ENCODE data around the gene RAB1B.
"Not testable (repeated sequence)": the region's sequence is repeated elsewhere in the genome, so short reads cannot be mapped to it uniquely, and the experiment has no call there.

The RAB1B gene

DNA sequence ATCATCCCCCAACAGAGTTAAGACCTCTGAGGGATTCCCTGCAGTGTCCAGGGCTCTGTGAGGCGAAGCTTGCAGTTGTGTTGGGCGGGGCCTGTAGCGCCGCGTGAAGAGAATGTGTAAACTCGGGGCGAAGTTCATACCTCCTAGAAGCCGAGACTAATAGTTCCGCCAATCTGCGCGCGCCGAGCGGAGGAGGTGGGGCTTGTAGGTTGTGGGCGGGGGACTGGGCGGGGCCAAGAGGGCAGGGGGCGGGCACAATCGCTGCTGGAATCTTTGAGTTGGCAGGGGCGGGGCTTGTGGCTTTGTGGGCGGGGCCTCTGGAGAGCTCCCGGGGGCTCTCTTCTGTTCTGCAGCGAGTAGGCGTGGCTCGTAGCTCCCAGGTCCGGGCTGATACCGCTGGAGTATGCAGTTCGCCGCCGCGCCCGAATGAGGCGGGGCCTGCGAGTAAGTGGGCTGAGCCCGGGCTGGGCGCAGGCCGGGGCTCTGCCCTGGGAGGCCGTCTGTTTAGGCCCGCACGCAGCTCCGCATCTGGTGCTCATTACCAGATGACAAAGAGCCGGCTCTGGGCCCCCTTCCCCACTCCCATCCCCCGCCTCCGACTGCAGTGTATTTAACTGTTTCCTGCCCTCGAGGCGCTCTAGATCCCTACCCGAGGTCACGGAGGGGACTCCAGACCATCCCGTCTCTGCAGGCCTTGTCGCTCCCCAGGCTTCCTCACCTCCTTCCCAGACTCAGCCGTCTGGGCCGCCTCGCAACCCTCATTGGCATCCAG, 44.3 kb downstream of the RAB1B start:
- DNase-seq (ENCODE audit: insufficient read length) (peak; percentile 97), FAIRE-seq (no peak)
- no peak for TF ChIP-seq TAF1 (IDR thresholded peaks at IDR 0.05; ENCODE audit: borderline replicate concordance, low read depth, low read length)
- no peak for TF ChIP-seq POLR2AphosphoS5 (IDR thresholded peaks at IDR 0.05; ENCODE audit: low read depth, low read length)
- TF ChIP-seq POLR2A (IDR thresholded peaks at IDR 0.05; ENCODE audit: low read depth, low read length), result no peak

DNA sequence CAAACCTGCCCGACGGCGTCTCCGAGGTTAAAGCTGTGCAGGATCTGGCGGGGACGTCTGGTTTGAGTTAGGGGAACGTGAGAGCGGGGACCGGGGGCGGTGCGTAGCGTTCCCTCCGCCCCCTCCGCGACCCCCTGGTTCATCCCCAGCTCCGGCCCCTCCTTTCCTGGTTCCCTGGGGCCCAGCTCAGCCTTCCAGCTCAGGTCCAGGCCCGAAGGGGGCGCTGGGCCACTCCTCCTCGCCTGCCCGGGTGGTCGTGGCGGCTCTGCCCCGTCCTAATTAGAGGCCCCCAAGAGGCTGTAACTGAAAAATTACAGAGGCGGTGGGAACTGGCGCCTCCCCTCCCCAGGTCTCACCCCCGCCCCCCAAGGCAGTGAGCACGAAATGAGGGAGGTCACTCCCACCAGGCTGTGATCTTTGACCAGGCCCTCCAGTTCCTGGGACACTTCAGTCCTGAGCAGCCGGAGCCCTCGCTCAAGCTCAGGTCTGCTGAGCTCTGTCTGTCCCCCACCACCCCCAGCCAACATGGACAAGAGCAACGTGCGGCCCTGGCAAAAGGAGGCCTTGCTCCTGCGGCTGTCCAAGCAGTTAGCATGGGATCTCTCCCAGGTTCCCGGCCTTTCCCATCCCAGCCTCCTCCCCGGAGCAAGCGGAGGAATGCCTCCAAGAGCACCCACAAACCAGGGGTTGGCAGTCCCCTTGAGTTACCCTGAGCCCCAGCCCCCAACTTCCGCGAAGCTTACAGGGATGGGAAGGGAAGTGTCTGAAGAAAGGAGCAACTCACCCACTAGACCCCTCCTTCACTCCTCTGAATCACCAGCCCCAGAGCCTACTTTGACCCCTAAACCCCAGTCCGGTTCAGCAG, 45.1 kb downstream of the RAB1B start:
- TF ChIP-seq POLR2AphosphoS5 (IDR thresholded peaks at IDR 0.05; ENCODE audit: low read depth, low read length) (no peak), TAF1 (IDR thresholded peaks at IDR 0.05; ENCODE audit: borderline replicate concordance, low read depth, low read length) (no peak), POLR2A (IDR thresholded peaks at IDR 0.05; ENCODE audit: low read depth, low read length) (no peak)
- DNase-seq (ENCODE audit: insufficient read length) (no peak), FAIRE-seq (no peak)

DNA sequence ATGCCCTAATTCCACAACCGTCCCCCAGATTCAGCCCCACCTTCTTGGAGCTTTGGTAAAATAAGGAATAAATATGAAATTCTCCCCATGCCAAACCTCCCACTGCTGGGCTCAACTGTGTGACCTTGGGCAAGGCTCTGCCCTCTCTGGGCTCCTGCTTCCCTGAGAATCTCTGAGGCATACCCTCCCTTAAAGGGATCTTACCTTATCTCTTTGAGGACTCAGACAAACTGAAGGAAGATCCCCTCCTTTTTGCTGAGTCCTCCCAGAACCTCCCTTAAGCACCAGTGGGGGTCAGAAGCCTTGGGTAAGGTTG, 45.7 kb downstream of the RAB1B start:
- no peak for DNase-seq (ENCODE audit: insufficient read length)
- FAIRE-seq, result no peak
- TF ChIP-seq TAF1 (IDR thresholded peaks at IDR 0.05; ENCODE audit: borderline replicate concordance, low read depth, low read length), result no peak
- no peak for TF ChIP-seq POLR2A (IDR thresholded peaks at IDR 0.05; ENCODE audit: low read depth, low read length)
- TF ChIP-seq POLR2AphosphoS5 (IDR thresholded peaks at IDR 0.05; ENCODE audit: low read depth, low read length), result no peak

DNA sequence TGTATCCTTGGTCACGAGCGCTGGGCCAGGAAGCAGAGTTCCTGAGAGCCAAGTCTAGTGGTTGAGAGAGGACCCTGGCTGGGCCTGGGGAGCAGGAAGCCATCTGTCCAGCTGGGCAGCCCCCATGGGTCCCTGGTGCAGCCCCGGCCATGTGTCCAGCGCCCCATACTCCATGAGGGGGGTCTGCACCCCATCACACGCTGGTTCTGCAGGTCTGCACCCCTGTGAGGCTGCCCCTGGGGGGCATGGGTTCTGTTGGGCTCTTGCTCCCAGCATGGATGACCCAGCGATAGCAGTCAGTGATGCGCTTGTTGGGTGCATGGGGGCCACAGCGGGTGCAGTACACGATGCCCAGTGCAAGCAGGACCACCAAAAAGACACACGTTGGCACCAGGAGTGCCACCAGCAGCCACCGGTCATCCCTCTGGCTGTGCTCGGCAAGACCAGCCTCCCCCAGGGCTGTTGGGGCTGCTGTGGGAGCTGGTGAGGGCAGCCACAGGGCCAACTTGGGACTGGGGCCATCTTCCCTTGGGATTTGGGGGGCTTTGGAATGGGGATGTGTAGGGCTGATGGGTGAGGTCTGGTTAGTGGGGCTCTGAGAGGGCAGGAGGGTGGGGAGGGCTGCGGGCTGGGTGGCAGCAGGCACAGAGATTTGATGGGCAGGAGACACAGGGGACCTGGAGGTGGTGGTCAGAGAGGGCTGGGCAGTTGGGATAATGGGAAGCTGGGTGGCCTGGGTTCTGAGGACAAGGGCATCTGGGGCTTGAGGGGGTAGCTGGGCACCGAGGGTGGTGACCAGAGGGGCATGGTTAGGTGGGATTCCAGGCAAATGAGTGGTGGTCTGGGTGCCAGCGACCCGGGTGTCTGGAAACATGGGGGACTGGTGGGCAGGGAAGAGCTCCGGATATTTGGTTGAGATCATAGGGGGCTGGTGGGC, 46.4 kb downstream of the RAB1B start:
- FAIRE-seq, result no peak
- DNase-seq (ENCODE audit: insufficient read length), result no peak
- no peak for TF ChIP-seq POLR2A (IDR thresholded peaks at IDR 0.05; ENCODE audit: low read depth, low read length)
- no peak for TF ChIP-seq POLR2AphosphoS5 (IDR thresholded peaks at IDR 0.05; ENCODE audit: low read depth, low read length)
- no peak for TF ChIP-seq TAF1 (IDR thresholded peaks at IDR 0.05; ENCODE audit: borderline replicate concordance, low read depth, low read length)

DNA sequence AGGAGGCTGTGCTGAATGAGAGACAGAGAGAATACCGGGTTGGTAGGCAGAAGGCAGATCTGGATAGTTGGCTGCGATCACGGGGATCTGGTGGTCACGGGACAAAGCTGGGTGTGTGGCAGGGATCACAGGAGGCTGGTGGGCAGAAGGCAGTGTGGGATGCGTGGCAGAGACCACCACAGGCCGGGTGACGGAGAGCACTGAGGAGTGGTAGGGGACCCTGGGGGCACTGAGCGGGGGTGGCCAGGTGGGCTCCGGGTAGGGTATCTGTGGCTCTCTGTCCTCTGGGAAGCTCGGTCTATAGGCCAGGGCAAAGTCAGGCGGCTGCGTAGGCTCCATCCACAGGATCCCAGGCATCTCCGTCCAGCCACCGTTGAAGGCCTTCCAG, 47.1 kb downstream of the RAB1B start:
- TF ChIP-seq POLR2AphosphoS5 (IDR thresholded peaks at IDR 0.05; ENCODE audit: low read depth, low read length) (no peak), TAF1 (IDR thresholded peaks at IDR 0.05; ENCODE audit: borderline replicate concordance, low read depth, low read length) (no peak), POLR2A (IDR thresholded peaks at IDR 0.05; ENCODE audit: low read depth, low read length) (no peak)
- DNase-seq (ENCODE audit: insufficient read length), result no peak
- FAIRE-seq, result no peak

DNA sequence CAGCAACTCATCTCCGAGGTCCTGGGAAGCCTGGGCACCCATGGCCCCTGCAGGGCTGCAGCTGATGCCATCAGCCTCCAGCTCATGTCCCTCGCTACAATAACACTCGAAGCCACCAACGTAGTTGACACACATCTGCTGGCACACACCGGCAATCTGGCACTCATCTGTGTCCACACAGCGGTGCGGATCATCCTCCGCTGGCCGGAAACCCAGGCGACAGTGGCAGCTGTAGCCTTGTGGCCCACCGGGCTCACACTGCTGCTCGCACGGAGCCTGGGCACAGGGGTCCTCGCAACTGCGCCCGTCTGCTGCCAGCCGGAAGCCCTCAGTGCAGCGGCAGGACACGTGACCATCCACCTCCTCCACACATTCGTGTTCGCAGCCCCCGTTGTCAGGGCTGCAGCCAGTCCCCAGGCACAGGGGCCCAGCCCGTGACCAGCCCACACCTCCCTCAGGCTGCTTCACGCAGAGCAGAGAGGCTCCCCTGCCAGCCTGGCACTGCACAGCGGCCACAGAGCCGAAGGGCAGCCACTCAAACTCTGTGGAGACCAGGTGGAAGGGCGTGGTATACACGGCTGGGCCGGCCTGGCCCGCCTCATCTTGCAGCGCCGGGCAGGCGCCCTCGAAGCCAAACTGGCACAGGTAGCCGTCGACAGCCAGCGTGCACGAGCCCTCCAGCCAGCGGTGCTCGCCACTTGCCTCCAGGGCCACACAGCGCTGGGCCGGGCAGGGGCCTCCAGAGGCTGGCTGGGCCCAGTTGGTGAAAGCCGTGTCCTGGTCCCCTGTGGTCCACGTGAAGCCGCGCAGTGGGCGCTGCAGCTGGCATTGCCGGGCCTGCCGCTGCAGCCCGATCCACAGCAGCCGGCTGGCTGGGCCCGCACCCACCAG, 47.7 kb downstream of the RAB1B start:
- no peak for DNase-seq (ENCODE audit: insufficient read length)
- FAIRE-seq, result no peak
- TF ChIP-seq POLR2A (IDR thresholded peaks at IDR 0.05; ENCODE audit: low read depth, low read length), result no peak
- TF ChIP-seq TAF1 (IDR thresholded peaks at IDR 0.05; ENCODE audit: borderline replicate concordance, low read depth, low read length), result no peak
- no peak for TF ChIP-seq POLR2AphosphoS5 (IDR thresholded peaks at IDR 0.05; ENCODE audit: low read depth, low read length)

DNA sequence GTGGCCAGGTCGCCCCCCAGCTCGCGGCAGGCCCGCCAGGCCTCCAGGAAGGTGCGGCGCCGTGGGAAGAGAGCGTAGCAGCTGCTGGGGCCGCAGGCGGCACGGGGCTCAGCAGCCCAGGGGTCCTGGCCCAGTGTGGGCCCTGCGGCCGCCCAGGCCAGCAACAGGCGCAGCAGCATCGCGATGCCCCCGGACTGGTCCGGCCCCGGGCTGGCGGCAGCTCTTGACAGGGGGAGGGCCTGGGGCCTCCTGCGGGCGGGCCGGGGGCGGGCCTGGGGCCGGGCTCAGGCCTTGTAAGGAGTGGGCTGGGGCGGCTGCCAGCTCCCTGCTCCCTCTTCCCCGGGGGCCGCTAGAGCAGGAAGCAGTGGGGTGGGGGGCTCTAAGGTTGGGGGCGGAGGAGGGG, 48.4 kb downstream of the RAB1B start, which contains the start of gene CD248:
Gene CD248, minus strand, starts transcription at position 196 of the 403 bp plus-strand sequence. Its CDS starts 17 bp downstream, at position 179.
- FAIRE-seq (no peak), DNase-seq (ENCODE audit: insufficient read length) (no peak)
- no peak for TF ChIP-seq POLR2AphosphoS5 (IDR thresholded peaks at IDR 0.05; ENCODE audit: low read depth, low read length)

DNA sequence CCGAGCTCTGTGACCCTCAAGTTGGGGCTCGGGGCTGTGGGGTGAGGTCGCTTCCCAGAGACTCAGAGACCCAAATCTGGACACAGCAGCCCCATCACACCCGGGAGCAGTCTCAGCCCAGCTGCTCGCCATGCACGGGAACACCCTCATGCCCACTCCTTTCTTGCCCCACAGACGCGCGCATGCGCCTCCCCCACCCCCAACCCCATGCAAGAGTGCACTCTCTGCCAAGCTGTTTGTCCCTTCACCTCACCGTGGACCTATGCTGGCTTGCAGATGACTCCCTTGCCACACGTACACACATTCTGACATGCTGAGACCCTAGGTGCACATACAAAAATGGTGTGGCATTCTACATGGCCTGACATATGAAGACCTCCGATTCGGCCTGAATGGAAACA, 48.9 kb downstream of the RAB1B start:
- FAIRE-seq (no peak), DNase-seq (ENCODE audit: insufficient read length) (no peak)
- TF ChIP-seq POLR2A (IDR thresholded peaks at IDR 0.05; ENCODE audit: low read depth, low read length), result no peak

DNA sequence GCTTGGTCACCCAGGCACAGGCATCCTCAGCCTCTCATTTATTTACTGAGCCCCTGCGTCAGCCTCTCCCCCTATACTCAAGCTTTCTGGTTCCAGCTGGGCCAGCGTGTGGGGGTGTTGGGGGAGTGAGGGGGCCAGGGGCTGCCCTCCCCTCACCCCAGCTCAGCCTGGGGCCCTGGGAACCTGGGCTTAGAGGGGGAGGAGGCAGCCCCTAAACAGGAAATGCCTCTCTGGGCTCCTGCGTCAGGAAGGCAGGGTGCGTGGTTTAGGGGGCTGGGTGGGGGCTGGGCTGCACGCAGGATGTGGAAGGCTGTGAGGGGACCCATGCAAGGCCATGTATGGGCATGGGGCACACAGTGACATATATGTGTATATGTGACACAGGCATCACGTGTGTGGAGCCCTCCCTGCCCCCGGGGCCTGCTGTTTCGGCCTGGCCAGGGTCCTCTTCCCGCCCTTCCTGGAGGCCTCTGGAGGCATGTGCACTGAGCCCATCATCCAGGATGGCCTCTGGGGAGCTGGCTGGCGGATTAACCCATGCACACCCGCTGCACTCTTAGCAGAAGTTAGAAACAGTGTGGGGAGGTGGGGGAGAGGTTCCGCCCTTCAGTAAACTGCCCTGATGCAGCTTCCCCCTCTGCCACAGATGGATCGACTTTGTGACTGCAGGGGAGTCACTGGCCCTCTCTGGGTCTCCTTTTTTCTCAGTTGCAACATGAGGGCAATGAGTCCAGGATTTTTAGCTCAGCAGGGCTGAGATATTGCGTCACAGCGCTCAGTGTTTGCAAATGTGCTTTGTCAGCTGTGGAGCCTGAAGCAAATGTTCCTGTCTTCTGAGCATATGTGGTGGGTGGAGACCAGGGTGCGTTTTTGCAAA, 49.5 kb downstream of the RAB1B start:
- FAIRE-seq, result no peak
- DNase-seq (ENCODE audit: insufficient read length), result no peak
- TF ChIP-seq TAF1 (IDR thresholded peaks at IDR 0.05; ENCODE audit: borderline replicate concordance, low read depth, low read length), result no peak
- TF ChIP-seq POLR2AphosphoS5 (IDR thresholded peaks at IDR 0.05; ENCODE audit: low read depth, low read length), result no peak
- TF ChIP-seq POLR2A (IDR thresholded peaks at IDR 0.05; ENCODE audit: low read depth, low read length), result no peak

DNA sequence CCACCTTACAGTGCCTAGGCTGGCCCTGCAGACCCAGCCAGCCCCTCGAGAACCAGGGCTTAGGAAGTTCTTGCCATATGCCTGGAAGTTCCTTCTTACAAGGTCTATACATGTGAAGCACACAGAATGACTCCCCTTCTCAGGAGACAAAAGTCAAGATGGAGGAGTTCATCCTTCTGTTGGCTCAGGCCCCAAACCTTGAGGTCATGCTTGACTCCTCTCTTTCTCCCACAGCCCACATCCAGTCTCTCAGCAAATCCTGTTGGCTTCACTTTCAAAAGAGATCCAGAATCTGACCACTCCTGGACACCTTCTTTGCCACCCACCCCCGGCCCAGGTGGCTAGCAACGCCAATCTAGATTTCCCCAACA, 50.1 kb downstream of the RAB1B start:
- FAIRE-seq, result no peak
- no peak for DNase-seq (ENCODE audit: insufficient read length)
- TF ChIP-seq POLR2A (IDR thresholded peaks at IDR 0.05; ENCODE audit: low read depth, low read length), result no peak
- TF ChIP-seq POLR2AphosphoS5 (IDR thresholded peaks at IDR 0.05; ENCODE audit: low read depth, low read length), result no peak
- no peak for TF ChIP-seq TAF1 (IDR thresholded peaks at IDR 0.05; ENCODE audit: borderline replicate concordance, low read depth, low read length)

DNA sequence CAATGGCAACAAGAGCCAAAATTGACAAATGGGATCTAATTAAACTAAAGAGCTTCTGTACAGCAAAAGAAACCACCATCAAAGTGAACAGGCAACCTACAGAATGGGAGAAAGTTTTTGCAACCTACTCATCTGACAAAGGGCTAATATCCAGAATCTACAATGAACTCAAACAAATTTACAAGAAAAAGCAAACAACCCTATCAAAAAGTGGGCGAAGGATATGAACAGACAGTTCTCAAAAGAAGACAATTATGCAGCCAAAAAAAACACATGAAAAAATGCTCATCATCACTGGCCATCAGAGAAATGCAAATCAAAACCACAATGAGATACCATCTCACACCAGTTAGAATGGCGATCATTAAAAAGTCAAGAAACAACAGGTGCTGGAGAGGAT, 51.9 kb downstream of the RAB1B start:
- not testable (repeated sequence) for FAIRE-seq; DNase-seq (ENCODE audit: insufficient read length)

DNA sequence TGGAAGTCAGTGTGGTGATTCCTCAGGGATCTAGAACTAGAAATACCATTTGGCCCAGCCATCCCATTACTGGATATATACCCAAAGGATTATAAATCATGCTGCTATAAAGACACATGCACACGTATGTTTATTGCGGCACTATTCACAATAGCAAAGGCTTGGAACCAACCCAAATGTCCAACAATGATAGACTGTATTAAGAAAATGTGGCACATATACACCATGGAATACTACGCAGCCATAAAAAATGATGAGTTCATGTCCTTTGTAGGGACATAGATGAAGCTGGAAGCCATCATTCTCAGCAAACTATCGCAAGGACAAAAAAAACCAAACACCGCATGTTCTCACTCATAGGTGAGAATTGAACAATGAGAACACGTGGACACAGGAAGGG, 52.3 kb downstream of the RAB1B start:
- not testable (repeated sequence) for DNase-seq (ENCODE audit: insufficient read length); FAIRE-seq
